GM23248 (cell line): ENCODE data around the gene GATAD2A.

Source experiments
- EZH2 ChIP-seq: fragments of 200-600 bp; sonication (generic); IDR thresholded peaks from 2 replicates; pipeline ENCODE4 v1.6.1; 2018; ENCODE audit warnings: antibody characterized with exemption, mild to moderate bottlenecking; ENCODE audit not compliant: insufficient read depth, poor library complexity, severe bottlenecking
- EZH2phosphoT487 ChIP-seq: fragments of 200-600 bp; sonication (generic); IDR thresholded peaks from 2 replicates; pipeline ENCODE4 v1.6.1; 2018; ENCODE audit warnings: antibody characterized with exemption, moderate library complexity, mild to moderate bottlenecking, low read depth; ENCODE audit not compliant: insufficient read depth

- TF ChIP-seq EZH2phosphoT487 (no peak), EZH2 (no peak)
Observed at GRCh38 chr19:19517235-19517619, 111.8 kb downstream of the GATAD2A start.
